IMR-90 (cell line): ENCODE data around the gene MICU1.

Source experiments
- CEBPB ChIP-seq: IDR thresholded peaks from 2 replicates; pipeline ENCODE4 v1.6.1; 2012; ENCODE audit warnings: low read depth, low read length, improper control_type of control experiment
- FOS ChIP-seq: fragments of 150-350 bp; IDR thresholded peaks from 2 replicates; pipeline ENCODE4 v1.6.1; 2016; ENCODE audit warnings: low read depth, low read length
- MXI1 ChIP-seq: IDR thresholded peaks from 2 replicates; pipeline ENCODE4 v1.6.1; 2012; ENCODE audit warnings: low read depth, mild to moderate bottlenecking, low read length, moderate library complexity, borderline replicate concordance
- POLR2A ChIP-seq: IDR thresholded peaks from 2 replicates; pipeline ENCODE4 v1.6.1; 2012; ENCODE audit warnings: mild to moderate bottlenecking, low read depth, low read length
- RAD21 ChIP-seq: IDR thresholded peaks from 2 replicates; pipeline ENCODE4 v1.6.1; 2012; ENCODE audit warnings: low read length, improper control_type of control experiment
- SMC3 ChIP-seq: fragments of 150-350 bp; IDR thresholded peaks from 2 replicates; pipeline ENCODE4 v1.6.1; 2016; ENCODE audit warnings: low read depth, mild to moderate bottlenecking, antibody characterized with exemption, low read length, moderate library complexity
- TF ChIP-seq, protein P1 (sequence below): conservative IDR thresholded peaks from 2 replicates; pipeline ENCODE4 v1.5.1; 2012; ENCODE audit warnings: mild to moderate bottlenecking, low read depth, low read length, improper control_type of control experiment
- TF ChIP-seq, protein P2 (sequence below): fragments of 150-350 bp; IDR thresholded peaks from 2 replicates; pipeline ENCODE4 v1.6.1; 2016; ENCODE audit warnings: low read depth, mild to moderate bottlenecking, low read length, moderate library complexity, borderline replicate concordance
- TF ChIP-seq, protein P3 (sequence below): fragments of 150-350 bp; IDR thresholded peaks from 2 replicates; pipeline ENCODE4 v1.6.1; 2017; ENCODE audit warnings: mild to moderate bottlenecking, antibody characterized with exemption, low read length, low read depth

DNA sequence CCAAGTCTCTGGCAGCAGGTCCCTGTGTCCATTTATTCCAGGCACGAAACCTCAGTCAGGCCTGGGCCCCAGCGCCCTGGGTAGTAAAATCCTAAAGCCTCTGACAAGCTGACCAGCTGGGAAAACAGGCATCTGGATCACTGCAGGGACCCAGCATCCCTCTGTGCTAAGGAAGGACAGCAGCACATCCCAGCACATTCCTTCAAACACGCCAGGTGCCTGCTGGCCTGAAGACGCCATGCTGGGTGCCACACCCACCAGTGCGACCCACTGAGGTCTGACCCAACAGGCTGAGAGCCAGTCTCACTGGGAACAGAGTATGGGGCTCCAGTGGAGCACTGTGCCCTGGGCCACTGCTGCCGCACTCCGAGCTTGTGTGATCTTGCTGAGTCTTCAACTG is 277.6 kb downstream of the MICU1 start:
- TF ChIP-seq, protein P1, sequence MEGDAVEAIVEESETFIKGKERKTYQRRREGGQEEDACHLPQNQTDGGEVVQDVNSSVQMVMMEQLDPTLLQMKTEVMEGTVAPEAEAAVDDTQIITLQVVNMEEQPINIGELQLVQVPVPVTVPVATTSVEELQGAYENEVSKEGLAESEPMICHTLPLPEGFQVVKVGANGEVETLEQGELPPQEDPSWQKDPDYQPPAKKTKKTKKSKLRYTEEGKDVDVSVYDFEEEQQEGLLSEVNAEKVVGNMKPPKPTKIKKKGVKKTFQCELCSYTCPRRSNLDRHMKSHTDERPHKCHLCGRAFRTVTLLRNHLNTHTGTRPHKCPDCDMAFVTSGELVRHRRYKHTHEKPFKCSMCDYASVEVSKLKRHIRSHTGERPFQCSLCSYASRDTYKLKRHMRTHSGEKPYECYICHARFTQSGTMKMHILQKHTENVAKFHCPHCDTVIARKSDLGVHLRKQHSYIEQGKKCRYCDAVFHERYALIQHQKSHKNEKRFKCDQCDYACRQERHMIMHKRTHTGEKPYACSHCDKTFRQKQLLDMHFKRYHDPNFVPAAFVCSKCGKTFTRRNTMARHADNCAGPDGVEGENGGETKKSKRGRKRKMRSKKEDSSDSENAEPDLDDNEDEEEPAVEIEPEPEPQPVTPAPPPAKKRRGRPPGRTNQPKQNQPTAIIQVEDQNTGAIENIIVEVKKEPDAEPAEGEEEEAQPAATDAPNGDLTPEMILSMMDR, result no peak
- TF ChIP-seq POLR2A (no peak), RAD21 (no peak), MXI1 (no peak), SMC3 (no peak), FOS (no peak), CEBPB (no peak)
- TF ChIP-seq, protein P2, sequence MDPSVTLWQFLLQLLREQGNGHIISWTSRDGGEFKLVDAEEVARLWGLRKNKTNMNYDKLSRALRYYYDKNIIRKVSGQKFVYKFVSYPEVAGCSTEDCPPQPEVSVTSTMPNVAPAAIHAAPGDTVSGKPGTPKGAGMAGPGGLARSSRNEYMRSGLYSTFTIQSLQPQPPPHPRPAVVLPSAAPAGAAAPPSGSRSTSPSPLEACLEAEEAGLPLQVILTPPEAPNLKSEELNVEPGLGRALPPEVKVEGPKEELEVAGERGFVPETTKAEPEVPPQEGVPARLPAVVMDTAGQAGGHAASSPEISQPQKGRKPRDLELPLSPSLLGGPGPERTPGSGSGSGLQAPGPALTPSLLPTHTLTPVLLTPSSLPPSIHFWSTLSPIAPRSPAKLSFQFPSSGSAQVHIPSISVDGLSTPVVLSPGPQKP, result no peak
- TF ChIP-seq, protein P3, sequence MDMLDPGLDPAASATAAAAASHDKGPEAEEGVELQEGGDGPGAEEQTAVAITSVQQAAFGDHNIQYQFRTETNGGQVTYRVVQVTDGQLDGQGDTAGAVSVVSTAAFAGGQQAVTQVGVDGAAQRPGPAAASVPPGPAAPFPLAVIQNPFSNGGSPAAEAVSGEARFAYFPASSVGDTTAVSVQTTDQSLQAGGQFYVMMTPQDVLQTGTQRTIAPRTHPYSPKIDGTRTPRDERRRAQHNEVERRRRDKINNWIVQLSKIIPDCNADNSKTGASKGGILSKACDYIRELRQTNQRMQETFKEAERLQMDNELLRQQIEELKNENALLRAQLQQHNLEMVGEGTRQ, result no peak
